Karpas-422 (cell line): ENCODE data around the gene ADAMTS15. TPM values are rescaled to one million over a fixed set of nuclear protein-coding genes. Genes with fewer than 3 reads are reported as not detected.

Experiments
- DNase-seq: peaks from one replicate; pipeline ENCODE4 v3.0.0-alpha.2; 2015
- H2AFZ ChIP-seq: fragments of 200-600 bp; sonication (generic); 2 replicates; pipeline ENCODE4 v1.6.1; 2014; ENCODE audit warnings: antibody characterized with exemption, low read length, mixed read lengths
- H3K27ac ChIP-seq: fragments of 200-600 bp; sonication (generic); 2 replicates; pipeline ENCODE4 v1.5.1; 2014; ENCODE audit warnings: mild to moderate bottlenecking, low read length, moderate library complexity
- H3K27me3 ChIP-seq: fragments of 200-600 bp; sonication (generic); 2 replicates; pipeline ENCODE4 v1.6.1; 2014; ENCODE audit warnings: low read length, mixed read lengths
- H3K36me3 ChIP-seq: fragments of 200-600 bp; sonication (generic); 2 replicates; pipeline ENCODE4 v1.6.1; 2014; ENCODE audit warnings: low read length, mixed read lengths; ENCODE audit not compliant: insufficient read depth
- H3K4me1 ChIP-seq: fragments of 200-600 bp; sonication (generic); 2 replicates; pipeline ENCODE4 v1.6.1; 2014; ENCODE audit warnings: mild to moderate bottlenecking, low read length, mixed read lengths
- H3K4me2 ChIP-seq: fragments of 200-600 bp; sonication (generic); 2 replicates; pipeline ENCODE4 v1.6.1; 2014; ENCODE audit warnings: low read length, low read depth, mild to moderate bottlenecking; ENCODE audit not compliant: poor library complexity, severe bottlenecking
- H3K4me3 ChIP-seq: fragments of 200-600 bp; sonication (generic); 2 replicates; pipeline ENCODE4 v1.5.1; 2014; ENCODE audit warnings: mild to moderate bottlenecking, antibody characterized with exemption, low read length, mixed read lengths
- H3K79me2 ChIP-seq: fragments of 200-600 bp; sonication (generic); 2 replicates; pipeline ENCODE4 v1.6.1; 2014; ENCODE audit warnings: mild to moderate bottlenecking, low read length, mixed read lengths
- H3K9ac ChIP-seq: fragments of 200-600 bp; sonication (generic); 2 replicates; pipeline ENCODE4 v1.6.0; 2014; ENCODE audit warnings: low read length
- H3K9me2 ChIP-seq: fragments of 200-600 bp; sonication (generic), shearing (Covaris generic); replicated peaks from 2 replicates; pipeline ENCODE4 v1.6.0; 2014; ENCODE audit warnings: mild to moderate bottlenecking, low read length, moderate library complexity; ENCODE audit not compliant: insufficient read depth
- H3K9me3 ChIP-seq: fragments of 300-700, 200-600 bp; sonication (generic); 2 replicates; pipeline ENCODE4 v1.6.1; 2014; ENCODE audit warnings: low read length, mixed read lengths
- H4K20me1 ChIP-seq: fragments of 200-600 bp; sonication (generic); 2 replicates; pipeline ENCODE4 v1.6.1; 2014; ENCODE audit warnings: mild to moderate bottlenecking, antibody characterized with exemption, low read length, low read depth; ENCODE audit not compliant: insufficient read depth
- total RNA-seq: library from RNA; depleted of rRNA; stranded (reverse); fragments of >200 nt; shearing (Covaris generic); gene quantifications from 2 replicates; pipeline ENCODE4 v1.2.3, GENCODE V29; 2014; ENCODE audit warnings: low replicate concordance

ADAMTS15 gene
- total RNA-seq, 1 experiment from 2014 or later, result not detected

GRCh38 chr11:130455483-130456127 lies 7.2 kb downstream of the ADAMTS15 start:
- H3K4me1 ChIP-seq, result no peaks in the 10 kb centered on the region
- no peaks in the 10 kb centered on the region for H4K20me1 ChIP-seq
- H3K9me3 ChIP-seq, result no peaks in the 10 kb centered on the region
- H3K4me2 ChIP-seq, result no peak overlapping the region
- DNase-seq, result no peak
- H3K4me3 ChIP-seq, result no peak overlapping the region
- no peak overlapping the region for H2AFZ ChIP-seq
- H3K9me2 ChIP-seq, result no peaks in the 10 kb centered on the region
- no peaks in the 10 kb centered on the region for H3K27me3 ChIP-seq
- no peak overlapping the region for H3K27ac ChIP-seq
- no peak overlapping the region for H3K9ac ChIP-seq
- H3K79me2 ChIP-seq, result no peaks in the 10 kb centered on the region
- H3K36me3 ChIP-seq, result no peaks in the 10 kb centered on the region

GRCh38 chr11:130456286-130456685 lies 7.8 kb downstream of the ADAMTS15 start:
- H3K4me3 ChIP-seq, result no peak overlapping the region
- H3K9me3 ChIP-seq, result no peaks in the 10 kb centered on the region
- H3K27ac ChIP-seq, result no peak overlapping the region
- no peaks in the 10 kb centered on the region for H4K20me1 ChIP-seq
- H3K9ac ChIP-seq, result no peak overlapping the region
- no peaks in the 10 kb centered on the region for H3K36me3 ChIP-seq
- H3K4me1 ChIP-seq, result no peaks in the 10 kb centered on the region
- no peak overlapping the region for H3K4me2 ChIP-seq
- DNase-seq, result no peak
- no peak overlapping the region for H2AFZ ChIP-seq
- no peaks in the 10 kb centered on the region for H3K9me2 ChIP-seq
- no peaks in the 10 kb centered on the region for H3K79me2 ChIP-seq
- no peaks in the 10 kb centered on the region for H3K27me3 ChIP-seq

- Histone ChIP-seq H2AFZ (no peak overlapping the region), H3K9ac (no peak overlapping the region), H3K9me3 (no peaks in the 10 kb centered on the region), H3K79me2 (no peaks in the 10 kb centered on the region), H3K9me2 (no peaks in the 10 kb centered on the region), H3K27ac (no peak overlapping the region), H4K20me1 (no peaks in the 10 kb centered on the region), H3K4me2 (no peak overlapping the region), H3K36me3 (no peaks in the 10 kb centered on the region), H3K4me3 (no peak overlapping the region), H3K27me3 (no peaks in the 10 kb centered on the region), H3K4me1 (no peaks in the 10 kb centered on the region)
- DNase-seq, result no peak
These were observed 9.4 kb downstream of the ADAMTS15 start for GRCh38 chr11:130457623-130458409.

GRCh38 chr11:130458410-130458729 lies 9.9 kb downstream of the ADAMTS15 start:
- Histone ChIP-seq H3K4me3 (no peak overlapping the region), H3K27ac (no peak overlapping the region), H3K79me2 (no peaks in the 10 kb centered on the region), H3K9me2 (no peaks in the 10 kb centered on the region), H3K36me3 (no peaks in the 10 kb centered on the region), H2AFZ (no peak overlapping the region), H3K4me2 (no peak overlapping the region), H3K9ac (no peak overlapping the region), H3K27me3 (no peaks in the 10 kb centered on the region), H3K4me1 (no peaks in the 10 kb centered on the region), H4K20me1 (no peaks in the 10 kb centered on the region), H3K9me3 (no peaks in the 10 kb centered on the region)
- DNase-seq, result no peak

- Histone ChIP-seq H3K9me3 (no peaks in the 10 kb centered on the region), H3K9ac (no peak overlapping the region), H3K27me3 (no peaks in the 10 kb centered on the region), H3K4me3 (no peak overlapping the region), H2AFZ (no peak overlapping the region), H3K4me1 (no peaks in the 10 kb centered on the region), H3K79me2 (no peaks in the 10 kb centered on the region), H3K9me2 (no peaks in the 10 kb centered on the region), H4K20me1 (no peaks in the 10 kb centered on the region), H3K27ac (no peak overlapping the region), H3K36me3 (no peaks in the 10 kb centered on the region), H3K4me2 (no peak overlapping the region)
- no peak for DNase-seq
These were observed 11.1 kb downstream of the ADAMTS15 start for GRCh38 chr11:130459521-130459920.

- H3K4me1 ChIP-seq, result no peaks in the 10 kb centered on the region
- no peaks in the 10 kb centered on the region for H3K79me2 ChIP-seq
- no peaks in the 10 kb centered on the region for H3K9me3 ChIP-seq
- H3K27ac ChIP-seq, result no peak overlapping the region
- DNase-seq, result no peak
- no peaks in the 10 kb centered on the region for H3K36me3 ChIP-seq
- H3K27me3 ChIP-seq, result no peaks in the 10 kb centered on the region
- no peak overlapping the region for H2AFZ ChIP-seq
- no peak overlapping the region for H3K4me3 ChIP-seq
- H3K9me2 ChIP-seq, result no peaks in the 10 kb centered on the region
- H3K4me2 ChIP-seq, result no peak overlapping the region
- H3K9ac ChIP-seq, result no peak overlapping the region
- H4K20me1 ChIP-seq, result no peaks in the 10 kb centered on the region
These were observed 13.8 kb downstream of the ADAMTS15 start for GRCh38 chr11:130462101-130462885.

- no peaks in the 10 kb centered on the region for H3K36me3 ChIP-seq
- H3K27ac ChIP-seq, result no peak overlapping the region
- no peak for DNase-seq
These were observed 14.5 kb downstream of the ADAMTS15 start for GRCh38 chr11:130462931-130463330.

GRCh38 chr11:130464291-130464812 lies 15.9 kb downstream of the ADAMTS15 start:
- Histone ChIP-seq H3K4me3 (no peak overlapping the region), H3K4me1 (no peaks in the 10 kb centered on the region), H3K9me3 (no peaks in the 10 kb centered on the region), H4K20me1 (no peaks in the 10 kb centered on the region), H3K9me2 (no peaks in the 10 kb centered on the region), H3K27ac (no peak overlapping the region), H2AFZ (no peak overlapping the region), H3K79me2 (no peaks in the 10 kb centered on the region), H3K36me3 (no peaks in the 10 kb centered on the region), H3K9ac (no peak overlapping the region), H3K4me2 (no peak overlapping the region), H3K27me3 (no peaks in the 10 kb centered on the region)
- no peak for DNase-seq

More at GRCh38 chr11:130462931-130463330, 14.5 kb downstream of the ADAMTS15 start:
- Histone ChIP-seq H3K4me3 (no peak overlapping the region), H3K9me2 (no peaks in the 10 kb centered on the region), H4K20me1 (no peaks in the 10 kb centered on the region), H3K4me1 (no peaks in the 10 kb centered on the region), H3K27me3 (no peaks in the 10 kb centered on the region), H3K4me2 (no peak overlapping the region), H3K79me2 (no peaks in the 10 kb centered on the region), H3K9me3 (no peaks in the 10 kb centered on the region), H2AFZ (no peak overlapping the region), H3K9ac (no peak overlapping the region)
